A673 (cell line): Measurements from ENCODE around the gene TEX54.

Source experiments
- EZH2 ChIP-seq: fragments of 200-600 bp; sonication (generic); IDR thresholded peaks from 2 replicates; pipeline ENCODE4 v1.6.1; 2017; ENCODE audit warnings: borderline replicate concordance, low read depth, mild to moderate bottlenecking, mixed read lengths, antibody characterized with exemption, low read length; ENCODE audit not compliant: poor library complexity, severe bottlenecking
- TF ChIP-seq, protein P1 (sequence below): fragments of 300-800, 200-600 bp; sonication (generic); conservative IDR thresholded peaks from 2 replicates; pipeline ENCODE4 v1.5.1; 2017; ENCODE audit warnings: low read depth, mild to moderate bottlenecking, antibody characterized with exemption, low read length, moderate library complexity, mixed read lengths

DNA sequence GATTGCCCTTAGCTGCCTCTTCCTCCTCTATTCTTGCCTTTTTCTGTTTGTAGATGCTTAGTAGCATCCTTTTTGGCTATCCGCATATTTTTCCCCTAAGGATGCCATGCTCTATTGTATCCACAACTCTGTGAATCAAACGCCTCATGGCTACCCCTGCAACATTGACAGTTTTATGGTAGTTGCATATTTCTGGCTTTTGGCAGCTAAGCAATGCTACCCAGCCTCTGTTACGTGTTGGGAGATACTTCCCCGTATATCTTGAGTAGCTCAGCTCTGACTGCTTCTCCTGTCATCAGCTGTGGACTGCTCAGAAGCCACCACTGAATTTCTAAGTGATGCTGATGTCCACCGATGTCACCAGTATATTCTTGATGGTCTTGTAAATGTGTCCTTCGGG, 33.0 kb upstream of the TEX54 start:
- TF ChIP-seq, protein P1, sequence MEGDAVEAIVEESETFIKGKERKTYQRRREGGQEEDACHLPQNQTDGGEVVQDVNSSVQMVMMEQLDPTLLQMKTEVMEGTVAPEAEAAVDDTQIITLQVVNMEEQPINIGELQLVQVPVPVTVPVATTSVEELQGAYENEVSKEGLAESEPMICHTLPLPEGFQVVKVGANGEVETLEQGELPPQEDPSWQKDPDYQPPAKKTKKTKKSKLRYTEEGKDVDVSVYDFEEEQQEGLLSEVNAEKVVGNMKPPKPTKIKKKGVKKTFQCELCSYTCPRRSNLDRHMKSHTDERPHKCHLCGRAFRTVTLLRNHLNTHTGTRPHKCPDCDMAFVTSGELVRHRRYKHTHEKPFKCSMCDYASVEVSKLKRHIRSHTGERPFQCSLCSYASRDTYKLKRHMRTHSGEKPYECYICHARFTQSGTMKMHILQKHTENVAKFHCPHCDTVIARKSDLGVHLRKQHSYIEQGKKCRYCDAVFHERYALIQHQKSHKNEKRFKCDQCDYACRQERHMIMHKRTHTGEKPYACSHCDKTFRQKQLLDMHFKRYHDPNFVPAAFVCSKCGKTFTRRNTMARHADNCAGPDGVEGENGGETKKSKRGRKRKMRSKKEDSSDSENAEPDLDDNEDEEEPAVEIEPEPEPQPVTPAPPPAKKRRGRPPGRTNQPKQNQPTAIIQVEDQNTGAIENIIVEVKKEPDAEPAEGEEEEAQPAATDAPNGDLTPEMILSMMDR = no peak
- TF ChIP-seq EZH2 = no peak
